ENCODE results near the gene PLXDC2.

- TF ChIP-seq POLR2AphosphoS5 (IDR thresholded peaks at IDR 0.05; ENCODE audit: low read depth, low read length) (no peak), FOXJ3 (CRISPR knock-in tag; IDR thresholded peaks at IDR 0.05) (no peak), CTCF (IDR thresholded peaks at IDR 0.05) (no peak), RAD21 (IDR thresholded peaks at IDR 0.05; ENCODE audit: low read length) (no peak), FOXM1 (IDR thresholded peaks at IDR 0.05; ENCODE audit: low read depth) (no peak), EZH2phosphoT487 (IDR thresholded peaks at IDR 0.05; ENCODE audit: borderline replicate concordance, low read depth) (no peak), JUND (IDR thresholded peaks at IDR 0.05) (no peak), NFIC (IDR thresholded peaks at IDR 0.05; ENCODE audit: borderline replicate concordance) (no peak), EP300 (IDR thresholded peaks at IDR 0.05; ENCODE audit: borderline replicate concordance in 1 of 2, low read depth in 1 of 2, low read length in 1 of 2) (no peak)
- TF ChIP-seq, protein P1, sequence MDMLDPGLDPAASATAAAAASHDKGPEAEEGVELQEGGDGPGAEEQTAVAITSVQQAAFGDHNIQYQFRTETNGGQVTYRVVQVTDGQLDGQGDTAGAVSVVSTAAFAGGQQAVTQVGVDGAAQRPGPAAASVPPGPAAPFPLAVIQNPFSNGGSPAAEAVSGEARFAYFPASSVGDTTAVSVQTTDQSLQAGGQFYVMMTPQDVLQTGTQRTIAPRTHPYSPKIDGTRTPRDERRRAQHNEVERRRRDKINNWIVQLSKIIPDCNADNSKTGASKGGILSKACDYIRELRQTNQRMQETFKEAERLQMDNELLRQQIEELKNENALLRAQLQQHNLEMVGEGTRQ (IDR thresholded peaks at IDR 0.05; ENCODE audit: borderline replicate concordance, low read depth, low read length): no peak
These were observed 424.4 kb downstream of the PLXDC2 start for GRCh38 chr10:20240643-20241042.

All from SK-N-SH (cell line).